HEK293 (cell line): ENCODE results near the gene S1PR5.

Source experiments
- CTCF ChIA-PET: fragments of 350-600 bp; formaldehyde crosslinking; extraction: SDS; loops from one replicate; lab custom pipeline; 2021; ENCODE audit warnings: antibody characterized with exemption; lab: Yijun Ruan, JAX
- POLR2A ChIA-PET: fragments of 300-600 bp; formaldehyde crosslinking; extraction: SDS; loops from one replicate; lab custom pipeline; 2020; ENCODE audit warnings: antibody characterized with exemption, inconsistent platforms; lab: Yijun Ruan, JAX
- H3K27ac ChIP-seq: fragments of 200-500 bp; sonication (Bioruptor generic); 2 replicates; pipeline ENCODE4 v1.5.1; 2014; ENCODE audit warnings: low read depth, low read length, control low read depth, inconsistent platforms; ENCODE audit errors: extremely low read depth
- H3K36me3 ChIP-seq, 2 experiments: fragments of 200-500 bp in 1 of 2; sonication (Bioruptor generic) in 1 of 2; 1 replicate in 1 of 2; 2 replicates in 1 of 2; pipeline ENCODE4 v1.5.1; 2014 to 2017; ENCODE audit warnings: inconsistent platforms in 2 of 2, low read length in 2 of 2; ENCODE audit not compliant: control insufficient read depth in 2 of 2, insufficient read depth in 1 of 2
- H3K4me1 ChIP-seq: fragments of 200-500 bp; sonication (Bioruptor generic); 2 replicates; pipeline ENCODE4 v1.5.1; 2014; ENCODE audit warnings: mild to moderate bottlenecking, low read length, inconsistent platforms; ENCODE audit not compliant: control insufficient read depth, insufficient read depth
- H3K4me3 ChIP-seq: 2 replicates; pipeline ENCODE4 v1.5.1; 2011; ENCODE audit warnings: low read depth, mild to moderate bottlenecking, control low read depth, low read length, moderate library complexity
- H3K9me3 ChIP-seq: fragments of 200-500 bp; sonication (Bioruptor generic); 2 replicates; pipeline ENCODE4 v1.5.1; 2014; ENCODE audit warnings: low read depth, low read length, inconsistent platforms; ENCODE audit not compliant: control insufficient read depth, insufficient read depth
- EGR2 ChIP-seq: fragments of 450-650 bp; formaldehyde crosslinking; IDR thresholded peaks from 2 replicates; pipeline ENCODE4 v1.5.1; 2016; ENCODE audit warnings: low read depth, missing biosample characterization, missing genetic modification characterization
- GLI4 ChIP-seq: fragments of 450-650 bp; formaldehyde crosslinking; IDR thresholded peaks from 2 replicates; pipeline ENCODE4 v1.5.1; 2016; ENCODE audit warnings: missing biosample characterization, missing genetic modification characterization
- HIC1 ChIP-seq: fragments of 450-650 bp; formaldehyde crosslinking; IDR thresholded peaks from 2 replicates; pipeline ENCODE4 v1.5.1; 2016; ENCODE audit warnings: missing biosample characterization, missing genetic modification characterization
- IKZF3 ChIP-seq: fragments of 450-650 bp; IDR thresholded peaks from 2 replicates; pipeline ENCODE4 v1.5.0; 2018; ENCODE audit warnings: missing biosample characterization, mild to moderate bottlenecking, missing genetic modification characterization, moderate library complexity
- INSM2 ChIP-seq: fragments of 450-650 bp; formaldehyde crosslinking; IDR thresholded peaks from 2 replicates; pipeline ENCODE4 v1.5.1; 2016; ENCODE audit warnings: missing biosample characterization, missing genetic modification characterization
- PATZ1 ChIP-seq: fragments of 450-650 bp; formaldehyde crosslinking; IDR thresholded peaks from 2 replicates; pipeline ENCODE4 v1.5.1; 2016; ENCODE audit warnings: missing biosample characterization, missing genetic modification characterization
- PRDM10 ChIP-seq: fragments of 450-650 bp; formaldehyde crosslinking; IDR thresholded peaks from 2 replicates; pipeline ENCODE4 v1.5.1; 2016; ENCODE audit warnings: missing biosample characterization, missing genetic modification characterization
- SP2 ChIP-seq: fragments of 450-650 bp; formaldehyde crosslinking; IDR thresholded peaks from 2 replicates; pipeline ENCODE4 v1.5.1; 2016; ENCODE audit warnings: missing biosample characterization, missing genetic modification characterization
- SP3 ChIP-seq: fragments of 450-650 bp; formaldehyde crosslinking; IDR thresholded peaks from 2 replicates; pipeline ENCODE4 v1.5.1; 2016; ENCODE audit warnings: missing biosample characterization, missing genetic modification characterization
- SP7 ChIP-seq: fragments of 450-650 bp; formaldehyde crosslinking; IDR thresholded peaks from 2 replicates; pipeline ENCODE4 v1.5.1; 2016; ENCODE audit warnings: missing biosample characterization, missing genetic modification characterization
- ZBTB44 ChIP-seq: fragments of 450-650 bp; IDR thresholded peaks from 2 replicates; pipeline ENCODE4 v1.5.1; 2018; ENCODE audit warnings: missing biosample characterization, mild to moderate bottlenecking, missing genetic modification characterization
- ZFHX2 ChIP-seq: fragments of 450-650 bp; formaldehyde crosslinking; conservative IDR thresholded peaks from 2 replicates; pipeline ENCODE4 v1.5.1; 2016; ENCODE audit warnings: missing biosample characterization, missing genetic modification characterization
- ZNF157 ChIP-seq: fragments of 450-650 bp; formaldehyde crosslinking; IDR thresholded peaks from 2 replicates; pipeline ENCODE4 v1.5.1; 2016; ENCODE audit warnings: missing biosample characterization, missing genetic modification characterization
- ZNF2 ChIP-seq: fragments of 450-650 bp; formaldehyde crosslinking; IDR thresholded peaks from 2 replicates; pipeline ENCODE4 v1.5.1; 2016; ENCODE audit warnings: missing biosample characterization, missing genetic modification characterization
- ZNF24 ChIP-seq: fragments of 450-650 bp; formaldehyde crosslinking; IDR thresholded peaks from 2 replicates; pipeline ENCODE4 v1.5.1; 2016; ENCODE audit warnings: missing biosample characterization, missing genetic modification characterization
- ZNF311 ChIP-seq: fragments of 450-650 bp; formaldehyde crosslinking; IDR thresholded peaks from 2 replicates; pipeline ENCODE4 v1.5.1; 2017; ENCODE audit warnings: missing biosample characterization, missing genetic modification characterization, borderline replicate concordance
- ZNF335 ChIP-seq: fragments of 450-650 bp; formaldehyde crosslinking; conservative IDR thresholded peaks from 2 replicates; pipeline ENCODE4 v1.5.1; 2016; ENCODE audit warnings: missing biosample characterization, missing genetic modification characterization
- ZNF488 ChIP-seq: fragments of 450-650 bp; formaldehyde crosslinking; IDR thresholded peaks from 2 replicates; pipeline ENCODE4 v1.5.1; 2016; ENCODE audit warnings: missing biosample characterization, missing genetic modification characterization
- ZNF558 ChIP-seq: fragments of 450-650 bp; formaldehyde crosslinking; IDR thresholded peaks from 2 replicates; pipeline ENCODE4 v1.5.1; 2016; ENCODE audit warnings: missing biosample characterization, missing genetic modification characterization
- ZNF658 ChIP-seq: fragments of 450-650 bp; formaldehyde crosslinking; IDR thresholded peaks from 2 replicates; pipeline ENCODE4; 2016; ENCODE audit warnings: missing biosample characterization, missing genetic modification characterization
- ZNF692 ChIP-seq: fragments of 450-650 bp; formaldehyde crosslinking; IDR thresholded peaks from 2 replicates; pipeline ENCODE4 v1.5.1; 2016; ENCODE audit warnings: missing biosample characterization, missing genetic modification characterization
- ZSCAN23 ChIP-seq: fragments of 450-650 bp; formaldehyde crosslinking; IDR thresholded peaks from 2 replicates; pipeline ENCODE4 v1.5.1; 2016; ENCODE audit warnings: missing biosample characterization, missing genetic modification characterization
- ZXDB ChIP-seq: fragments of 450-650 bp; formaldehyde crosslinking; IDR thresholded peaks from 2 replicates; pipeline ENCODE4 v1.5.1; 2016; ENCODE audit warnings: missing biosample characterization, missing genetic modification characterization

Gene S1PR5

GRCh38 chr19:10517760-10518443 is 655 bp upstream of the S1PR5 start:
- Histone ChIP-seq H3K4me1 (peaks cover 3% of the 10 kb centered on the region; the same call in 1 of the 2 replicates), H3K36me3 (peaks cover 0 to 8% of the 10 kb centered on the region in 2 experiments; a peak in 1 of 3 replicates), H3K9me3 (no peaks in the 10 kb centered on the region), H3K27ac (peak overlapping the region; percentile 39; the same call in 1 of the 2 replicates), H3K4me3 (peak overlapping the region; percentile 53)
- ChIA-PET CTCF (interaction anchor here (0.6 to 2.2 kb wide), 7 partner anchors 8 to 1020 kb away, joined by 3 to 6 read pairs (median 3); no protein-coding TSS in a partner anchor), POLR2A (interaction anchor here (0.7 to 0.8 kb wide), 2 partner anchors 44 to 56 kb away, joined by 5 to 7 read pairs; no protein-coding TSS in a partner anchor)
- TF ChIP-seq ZNF692 (tag by site-specific recombination) (0 out of 2 replicates have a peak, but pooled peaks have one; percentile 15), ZNF24 (tag by site-specific recombination) (0 out of 2 replicates have a peak, but pooled peaks have one; percentile 62), GLI4 (tag by site-specific recombination) (no peak), SP7 (tag by site-specific recombination) (peak; percentile 72), ZNF658 (no peak), ZBTB44 (no peak), INSM2 (tag by site-specific recombination) (peak; percentile 39), ZNF335 (peak; percentile 96), PATZ1 (tag by site-specific recombination) (peak; percentile 90), EGR2 (tag by site-specific recombination) (peak; percentile 73), ZNF2 (tag by site-specific recombination) (0 out of 2 replicates have a peak, but pooled peaks have one; percentile 49), ZNF157 (tag by site-specific recombination) (no peak), IKZF3 (tag by site-specific recombination) (peak; percentile 69), SP2 (tag by site-specific recombination) (peak; percentile 85), HIC1 (peak; percentile 81; the same call in 1 of the 2 replicates), ZNF311 (tag by site-specific recombination) (no peak), ZSCAN23 (tag by site-specific recombination) (peak; percentile 17; the same call in 1 of the 2 replicates), ZNF488 (tag by site-specific recombination) (no peak), SP3 (peak; percentile 90), ZXDB (tag by site-specific recombination) (peak; percentile 65), PRDM10 (tag by site-specific recombination) (peak; percentile 78), ZNF558 (tag by site-specific recombination) (0 out of 2 replicates have a peak, but pooled peaks have one; percentile 37), ZFHX2 (tag by site-specific recombination) (peak; percentile 54)
